ENCODE results near the gene TMEM143.

GRCh38 chr19:48405010-48405659, 41.4 kb upstream of the TMEM143 start:
- no peak for TF ChIP-seq POLR2A (IDR thresholded peaks at IDR 0.05)
- no peak for TF ChIP-seq CTCF (IDR thresholded peaks at IDR 0.05)
